Activated CD8-positive, alpha-beta memory T cell treated with anti-CD3 and anti-CD28 coated beads, Interleukin-2, amount 50 U/mL, for 1 hour (primary cell): ENCODE results near the gene OR6K2.
"Not testable (repeated sequence)": the region's sequence is repeated elsewhere in the genome, so short reads cannot be mapped to it uniquely, and the experiment has no call there.

Experiments used
- DNase-seq: peaks from one replicate; pipeline ENCODE4 v3.0.0-alpha.2; 2020; ENCODE audit errors: extremely low read depth

The OR6K2 gene

GRCh38 chr1:158700552-158700951 lies at the start of gene OR6K2:
Gene OR6K2, minus strand, starts transcription at chr1:158700652. Its CDS starts 0 bp downstream, at chr1:158700652.
- no peak for DNase-seq

GRCh38 chr1:158735848-158736247 lies 35.4 kb upstream of the OR6K2 start:
- DNase-seq = no peak

GRCh38 chr1:158732524-158732923 lies 32.1 kb upstream of the OR6K2 start:
- no peak for DNase-seq

- no peak for DNase-seq
Measured at GRCh38 chr1:158731707-158732106, 31.3 kb upstream of the OR6K2 start.

- no peak for DNase-seq
Measured at GRCh38 chr1:158730453-158730852, 30.0 kb upstream of the OR6K2 start.

GRCh38 chr1:158728510-158729225 lies 28.2 kb upstream of the OR6K2 start:
- DNase-seq = no peak

GRCh38 chr1:158724442-158724841 lies 24.0 kb upstream of the OR6K2 start:
- no peak for DNase-seq

- no peak for DNase-seq
Measured at GRCh38 chr1:158720620-158721019, 20.2 kb upstream of the OR6K2 start, which contains the start of gene OR6K3. Gene OR6K3, minus strand, starts transcription at chr1:158720720. Its CDS starts 2,605 bp downstream, at chr1:158718115.

GRCh38 chr1:158719664-158720063 lies 19.2 kb upstream of the OR6K2 start:
- no peak for DNase-seq

GRCh38 chr1:158717344-158717743 lies 16.9 kb upstream of the OR6K2 start:
- no peak for DNase-seq

- DNase-seq = no peak
Measured at GRCh38 chr1:158716335-158716734, 15.9 kb upstream of the OR6K2 start.

GRCh38 chr1:158714754-158715153 lies 14.3 kb upstream of the OR6K2 start:
- no peak for DNase-seq

- no peak for DNase-seq
Measured at GRCh38 chr1:158711098-158711497, 10.6 kb upstream of the OR6K2 start.

- DNase-seq = no peak
Measured at GRCh38 chr1:158706096-158706495, 5.6 kb upstream of the OR6K2 start.

- no peak for DNase-seq
Measured at GRCh38 chr1:158694596-158694995, 5.9 kb downstream of the OR6K2 start.

GRCh38 chr1:158692356-158692755 lies 8.1 kb downstream of the OR6K2 start:
- no peak for DNase-seq

GRCh38 chr1:158691907-158692306 lies 8.5 kb downstream of the OR6K2 start:
- DNase-seq = no peak

GRCh38 chr1:158691149-158691548 lies 9.3 kb downstream of the OR6K2 start:
- not testable (repeated sequence) for DNase-seq

GRCh38 chr1:158689875-158690274 lies 10.6 kb downstream of the OR6K2 start:
- no peak for DNase-seq

- DNase-seq = no peak
Measured at GRCh38 chr1:158689110-158689509, 11.3 kb downstream of the OR6K2 start.

GRCh38 chr1:158688343-158688742 lies 12.1 kb downstream of the OR6K2 start:
- not testable (repeated sequence) for DNase-seq

GRCh38 chr1:158687037-158687436 lies 13.4 kb downstream of the OR6K2 start:
- DNase-seq = no peak

GRCh38 chr1:158686111-158687009 lies 14.1 kb downstream of the OR6K2 start, which contains the start of gene SPTA1:
Gene SPTA1, minus strand, starts transcription at chr1:158686715. Its CDS starts 198 bp downstream, at chr1:158686517.
- no peak for DNase-seq
